GM23338 (cell line): ENCODE measurements around the gene SEC14L3. TPM values are rescaled to one million over a fixed set of nuclear protein-coding genes. Genes with fewer than 3 reads are reported as not detected.

ENCODE experiments used
- ATAC-seq: fragments of 200-7000 bp; cut with Tn5 transposase; 3 replicates; pipeline ENCODE4 v1.9.1; 2020
- DNase-seq: peaks from one replicate; pipeline ENCODE4 v3.0.0-alpha.2; 2015; ENCODE audit warnings: low spot score
- H2AFZ ChIP-seq: fragments of 200-600 bp; sonication (generic); 2 replicates; pipeline ENCODE4 v1.8.0; 2016; ENCODE audit warnings: antibody characterized with exemption, mild to moderate bottlenecking, moderate library complexity
- H3F3A ChIP-seq: fragments of 200-600 bp; sonication (generic); replicated peaks from 2 replicates; pipeline ENCODE4 v1.8.0; 2017; ENCODE audit warnings: antibody characterized with exemption, mixed run types, low read depth
- H3K27ac ChIP-seq: fragments of 200-600 bp; sonication (generic); 2 replicates; pipeline ENCODE4 v1.6.1; 2016; ENCODE audit warnings: low read depth
- H3K27me3 ChIP-seq: fragments of 200-600 bp; sonication (generic); 2 replicates; pipeline ENCODE4 v1.8.0; 2016; ENCODE audit warnings: mild to moderate bottlenecking, mixed run types, moderate library complexity; ENCODE audit not compliant: insufficient read depth
- H3K36me3 ChIP-seq: fragments of 200-600 bp; sonication (generic); 2 replicates; pipeline ENCODE4 v1.8.0; 2016; ENCODE audit warnings: mild to moderate bottlenecking; ENCODE audit not compliant: insufficient read depth
- H3K4me1 ChIP-seq: fragments of 200-600 bp; sonication (generic); 2 replicates; pipeline ENCODE4 v1.8.0; 2016; ENCODE audit warnings: mild to moderate bottlenecking, moderate library complexity; ENCODE audit not compliant: insufficient read depth
- H3K4me2 ChIP-seq: fragments of 200-600 bp; sonication (generic); 2 replicates; pipeline ENCODE4 v1.7.1; 2017; ENCODE audit warnings: mixed run types
- H3K4me3 ChIP-seq: fragments of 200-600 bp; sonication (generic); 2 replicates; pipeline ENCODE4 v1.6.1; 2016; ENCODE audit warnings: mixed run types
- H3K79me2 ChIP-seq: fragments of 200-600 bp; sonication (generic); replicated peaks from 2 replicates; pipeline ENCODE4 v1.8.0; 2017; ENCODE audit warnings: mild to moderate bottlenecking; ENCODE audit not compliant: insufficient read depth
- H3K9me2 ChIP-seq: fragments of 200-600 bp; sonication (generic); 2 replicates; pipeline ENCODE4 v1.8.0; 2017; ENCODE audit not compliant: insufficient read depth
- H4K20me1 ChIP-seq: fragments of 200-600 bp; sonication (generic); replicated peaks from 2 replicates; pipeline ENCODE4 v1.8.0; 2017; ENCODE audit warnings: mild to moderate bottlenecking; ENCODE audit not compliant: insufficient read depth
- H3K27ac Mint-ChIP-seq: 2 replicates; pipeline ENCODE4 v1.8.0; 2020; ENCODE audit warnings: inconsistent platforms, mild to moderate bottlenecking, moderate library complexity, mixed read lengths
- H3K27me3 Mint-ChIP-seq: 3 replicates; pipeline ENCODE4 v1.8.0; 2022; ENCODE audit warnings: low read depth, mild to moderate bottlenecking, moderate library complexity, mixed read lengths, inconsistent platforms; ENCODE audit not compliant: insufficient read depth, poor library complexity
- H3K36me3 Mint-ChIP-seq: 3 replicates; pipeline ENCODE4 v1.8.0; 2021; ENCODE audit warnings: low read depth, mild to moderate bottlenecking, inconsistent platforms, moderate library complexity, mixed read lengths
- H3K4me1 Mint-ChIP-seq: 3 replicates; pipeline ENCODE4 v1.8.0; 2020; ENCODE audit warnings: mild to moderate bottlenecking, inconsistent platforms, mixed read lengths
- H3K4me3 Mint-ChIP-seq: 3 replicates; pipeline ENCODE4 v1.8.0; 2021; ENCODE audit warnings: moderate library complexity, mild to moderate bottlenecking, inconsistent platforms, mixed read lengths
- H3K9me3 Mint-ChIP-seq: 3 replicates; pipeline ENCODE4 v1.8.0; 2020; ENCODE audit warnings: moderate library complexity, mild to moderate bottlenecking, inconsistent platforms, mixed read lengths
- CREB1 ChIP-seq: fragments of 250-450 bp; sonication (Bioruptor Pico); IDR thresholded peaks from 2 replicates; pipeline ENCODE4 v1.5.0; 2020; ENCODE audit warnings: low read depth, mild to moderate bottlenecking, moderate library complexity
- CTCF ChIP-seq, 2 experiments: fragments of 200-600 bp in 1 of 2; sonication (generic) in 1 of 2; conservative IDR thresholded peaks; 2 replicates each; pipeline versions ENCODE4 v1.5.1 to v1.6.1; 2016 to 2017; ENCODE audit warnings: antibody characterized with exemption in 2 of 2, low read depth in 2 of 2, mild to moderate bottlenecking in 2 of 2, moderate library complexity in 1 of 2
- EZH2 ChIP-seq: fragments of 200-600 bp; sonication (generic); IDR thresholded peaks from one replicate; pipeline ENCODE4 v1.8.0; 2017; ENCODE audit warnings: antibody characterized with exemption, mild to moderate bottlenecking, low read depth; ENCODE audit not compliant: unreplicated experiment
- EZH2phosphoT487 ChIP-seq: fragments of 200-600 bp; sonication (generic); IDR thresholded peaks from one replicate; pipeline ENCODE4 v1.8.1; 2018; ENCODE audit warnings: antibody characterized with exemption; ENCODE audit not compliant: unreplicated experiment
- JUNB ChIP-seq: IDR thresholded peaks from one replicate; pipeline ENCODE4 v1.6.1; 2016; ENCODE audit warnings: antibody characterized with exemption; ENCODE audit not compliant: unreplicated experiment
- NANOG ChIP-seq: IDR thresholded peaks from 2 replicates; pipeline ENCODE4 v1.6.1; 2016; ENCODE audit warnings: antibody characterized with exemption, borderline replicate concordance
- POLR2AphosphoS5 ChIP-seq: IDR thresholded peaks from 2 replicates; pipeline ENCODE4 v1.6.1; 2016; ENCODE audit warnings: antibody characterized with exemption, low read depth
- STAT1 ChIP-seq: IDR thresholded peaks from one replicate; pipeline ENCODE4 v1.6.1; 2016; ENCODE audit warnings: antibody characterized with exemption; ENCODE audit not compliant: unreplicated experiment
- ZNF331 ChIP-seq: fragments of 250-450 bp; sonication (Bioruptor Pico); IDR thresholded peaks from 2 replicates; pipeline ENCODE4 v1.5.0; 2020; ENCODE audit warnings: low read depth, mild to moderate bottlenecking, moderate library complexity
- ZNF462 ChIP-seq: fragments of 250-450 bp; sonication (Bioruptor Pico); IDR thresholded peaks from 2 replicates; pipeline ENCODE4 v1.5.0; 2020; ENCODE audit warnings: mild to moderate bottlenecking, moderate library complexity
- polyA plus RNA-seq: library from polyadenylated mRNA; unstranded; fragments of >200 nt; fragmentation: Nextera tagmentation; extraction: Ambion mirVana; gene quantifications from 2 replicates; pipeline ENCODE4 v1.2.1, GENCODE V29; 2016
- total RNA-seq: library from RNA; depleted of rRNA; stranded (reverse); fragments of >200 nt; shearing (Covaris generic); gene quantifications from 2 replicates; pipeline ENCODE4 v1.2.3, GENCODE V29; 2014
- TF ChIP-seq, protein P1 (sequence below): IDR thresholded peaks from 2 replicates; pipeline ENCODE4 v1.6.1; 2016; ENCODE audit warnings: antibody characterized with exemption
- TF ChIP-seq, protein P2 (sequence below): IDR thresholded peaks from one replicate; pipeline ENCODE4 v1.6.1; 2018; ENCODE audit warnings: antibody characterized with exemption; ENCODE audit not compliant: unreplicated experiment

Gene SEC14L3
- total and polyA plus RNA-seq, 2 experiments from 2014 or later, result not detected

DNA sequence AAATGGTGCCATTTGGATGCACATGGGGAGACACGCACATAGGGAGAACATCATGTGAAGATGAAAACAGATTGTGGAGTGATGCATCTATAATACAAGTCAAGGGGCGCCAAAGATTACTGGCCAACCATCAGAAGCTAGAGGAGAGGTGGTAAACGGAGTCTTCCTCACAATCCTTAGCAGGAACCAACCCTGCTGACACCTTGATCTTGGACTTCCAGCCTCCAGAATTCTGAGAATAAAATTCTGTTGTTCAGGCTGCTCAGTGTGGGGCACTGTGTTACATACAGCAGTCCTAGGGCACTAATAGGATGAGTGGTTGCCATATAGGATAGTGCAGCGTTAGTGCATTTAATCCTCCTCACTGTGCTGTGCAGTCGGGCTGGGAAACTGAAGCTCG lies 41.6 kb upstream of the SEC14L3 start (continued):
- no peak for TF ChIP-seq STAT1
- TF ChIP-seq POLR2AphosphoS5, result no peak
- TF ChIP-seq, protein P1, sequence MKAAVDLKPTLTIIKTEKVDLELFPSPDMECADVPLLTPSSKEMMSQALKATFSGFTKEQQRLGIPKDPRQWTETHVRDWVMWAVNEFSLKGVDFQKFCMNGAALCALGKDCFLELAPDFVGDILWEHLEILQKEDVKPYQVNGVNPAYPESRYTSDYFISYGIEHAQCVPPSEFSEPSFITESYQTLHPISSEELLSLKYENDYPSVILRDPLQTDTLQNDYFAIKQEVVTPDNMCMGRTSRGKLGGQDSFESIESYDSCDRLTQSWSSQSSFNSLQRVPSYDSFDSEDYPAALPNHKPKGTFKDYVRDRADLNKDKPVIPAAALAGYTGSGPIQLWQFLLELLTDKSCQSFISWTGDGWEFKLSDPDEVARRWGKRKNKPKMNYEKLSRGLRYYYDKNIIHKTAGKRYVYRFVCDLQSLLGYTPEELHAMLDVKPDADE, result no peak

- no peaks in the 10 kb centered on the region for H3K9me2 ChIP-seq
- H3K27ac ChIP-seq, result no peak overlapping the region
- H3K79me2 ChIP-seq, result no peaks in the 10 kb centered on the region
- no peak overlapping the region for H2AFZ ChIP-seq
- Mint-ChIP-seq H3K27ac (no peak overlapping the region), H3K27me3 (peaks cover 2% of the 10 kb centered on the region), H3K9me3 (peaks cover 6% of the 10 kb centered on the region; the same call in 2 of the 3 replicates), H3K36me3 (no peaks in the 10 kb centered on the region), H3K4me1 (no peaks in the 10 kb centered on the region), H3K4me3 (no peak overlapping the region)
- no peaks in the 10 kb centered on the region for H3K27me3 ChIP-seq
- ATAC-seq (no peak), DNase-seq (no peak)
- H3K4me2 ChIP-seq, result no peak overlapping the region
- no peaks in the 10 kb centered on the region for H3K36me3 ChIP-seq
- H4K20me1 ChIP-seq, result no peaks in the 10 kb centered on the region
- no peaks in the 10 kb centered on the region for H3K4me1 ChIP-seq
- no peaks in the 10 kb centered on the region for H3F3A ChIP-seq
- H3K4me3 ChIP-seq, result no peak overlapping the region
- TF ChIP-seq, protein P1, result no peak
- TF ChIP-seq CTCF (conservative IDR thresholded peaks at IDR 0.05; ENCODE audit: low read depth in 2 of 2) (no peak), POLR2AphosphoS5 (no peak), ZNF462 (CRISPR knock-in tag) (no peak), CREB1 (CRISPR knock-in tag) (no peak), ZNF331 (CRISPR knock-in tag) (no peak), STAT1 (no peak), EZH2 (no peak), JUNB (no peak), EZH2phosphoT487 (no peak), NANOG (no peak)
- TF ChIP-seq, protein P2, sequence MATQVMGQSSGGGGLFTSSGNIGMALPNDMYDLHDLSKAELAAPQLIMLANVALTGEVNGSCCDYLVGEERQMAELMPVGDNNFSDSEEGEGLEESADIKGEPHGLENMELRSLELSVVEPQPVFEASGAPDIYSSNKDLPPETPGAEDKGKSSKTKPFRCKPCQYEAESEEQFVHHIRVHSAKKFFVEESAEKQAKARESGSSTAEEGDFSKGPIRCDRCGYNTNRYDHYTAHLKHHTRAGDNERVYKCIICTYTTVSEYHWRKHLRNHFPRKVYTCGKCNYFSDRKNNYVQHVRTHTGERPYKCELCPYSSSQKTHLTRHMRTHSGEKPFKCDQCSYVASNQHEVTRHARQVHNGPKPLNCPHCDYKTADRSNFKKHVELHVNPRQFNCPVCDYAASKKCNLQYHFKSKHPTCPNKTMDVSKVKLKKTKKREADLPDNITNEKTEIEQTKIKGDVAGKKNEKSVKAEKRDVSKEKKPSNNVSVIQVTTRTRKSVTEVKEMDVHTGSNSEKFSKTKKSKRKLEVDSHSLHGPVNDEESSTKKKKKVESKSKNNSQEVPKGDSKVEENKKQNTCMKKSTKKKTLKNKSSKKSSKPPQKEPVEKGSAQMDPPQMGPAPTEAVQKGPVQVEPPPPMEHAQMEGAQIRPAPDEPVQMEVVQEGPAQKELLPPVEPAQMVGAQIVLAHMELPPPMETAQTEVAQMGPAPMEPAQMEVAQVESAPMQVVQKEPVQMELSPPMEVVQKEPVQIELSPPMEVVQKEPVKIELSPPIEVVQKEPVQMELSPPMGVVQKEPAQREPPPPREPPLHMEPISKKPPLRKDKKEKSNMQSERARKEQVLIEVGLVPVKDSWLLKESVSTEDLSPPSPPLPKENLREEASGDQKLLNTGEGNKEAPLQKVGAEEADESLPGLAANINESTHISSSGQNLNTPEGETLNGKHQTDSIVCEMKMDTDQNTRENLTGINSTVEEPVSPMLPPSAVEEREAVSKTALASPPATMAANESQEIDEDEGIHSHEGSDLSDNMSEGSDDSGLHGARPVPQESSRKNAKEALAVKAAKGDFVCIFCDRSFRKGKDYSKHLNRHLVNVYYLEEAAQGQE, result no peak
These were observed 40.1 kb upstream of the SEC14L3 start for GRCh38 chr22:30511911-30512310.
